Tibial nerve (tissue), 4 donors: ENCODE measurements around the gene TOMM34. TPM values are rescaled to one million over a fixed set of nuclear protein-coding genes. Genes with fewer than 3 reads are reported as not detected.

Experiments used
- DNase-seq, 2 donors: peaks; one replicate each; pipeline ENCODE4 v3.0.0-alpha.2; 2019; ENCODE audit warnings: low spot score in 2 of 2
- H3K27ac ChIP-seq, 4 donors: fragments of 200-600 bp; sonication (generic) in 3 of 4; one replicate each; pipeline ENCODE4 v1.5.1; 2017 to 2019; ENCODE audit warnings: mild to moderate bottlenecking in 1 of 4
- H3K27me3 ChIP-seq, 2 donors: fragments of 200-600 bp; sonication (generic) in 1 of 2; one replicate each; pipeline versions ENCODE4 v1.5.1 to v1.6.0; 2017 to 2019
- H3K36me3 ChIP-seq, 3 donors: fragments of 200-600 bp; sonication (generic); one replicate each; pipeline ENCODE4 v1.5.1; 2018 to 2019
- H3K4me1 ChIP-seq, 4 donors: fragments of 200-600 bp; sonication (generic) in 3 of 4; one replicate each; pipeline ENCODE4 v1.5.1; 2017 to 2019
- H3K4me3 ChIP-seq, 4 donors: fragments of 200-600 bp; sonication (generic) in 3 of 4; one replicate each; pipeline ENCODE4 v1.5.1; 2017 to 2019; ENCODE audit warnings: mild to moderate bottlenecking in 1 of 4, moderate library complexity in 1 of 4
- H3K9me3 ChIP-seq, 4 donors: fragments of 200-600 bp; sonication (generic) in 3 of 4; one replicate each; pipeline ENCODE4 v1.5.1; 2017 to 2019
- CTCF ChIP-seq, 5 experiments: fragments of 200-600 bp in 3 of 5; fragments of 450-650 bp in 2 of 5; sonication (generic) in 3 of 5; IDR thresholded peaks; one replicate each; pipeline ENCODE4 v1.5.1; 2016 to 2019; ENCODE audit warnings: antibody characterized with exemption in 5 of 5, mild to moderate bottlenecking in 3 of 5, moderate library complexity in 2 of 5
- EP300 ChIP-seq, 2 donors: sonication (generic); formaldehyde crosslinking; IDR thresholded peaks; one replicate each; pipeline ENCODE4 v1.6.1; 2017; ENCODE audit warnings: antibody characterized with exemption in 2 of 2, mild to moderate bottlenecking in 1 of 2
- POLR2A ChIP-seq, 2 donors: fragments of 450-650 bp; IDR thresholded peaks; one replicate each; pipeline ENCODE4 v1.6.1; 2017; ENCODE audit warnings: antibody characterized with exemption in 2 of 2, mild to moderate bottlenecking in 2 of 2, moderate library complexity in 2 of 2
- WGBS, 2 donors: methylation state at CpG; one replicate each; pipeline ENCODE4 v1.1.5; 2018; 5-methylcytosine and 5-hydroxymethylcytosine counted together
- total RNA-seq, 4 donors: library from RNA; depleted of rRNA; stranded (reverse); fragments of >200 nt; gene quantifications; one replicate each; pipeline ENCODE4 v1.1.0, GENCODE V29; 2016

Gene TOMM34
- total RNA-seq, 4 donors from 2014 or later: 5.9 to 18.0 (median 13.9) TPM

GRCh38 chr20:44948513-44948912 is 11.7 kb downstream of the TOMM34 start:
- WGBS, 2 donors: 87 to 88% methylated on average over 2 of the region's 2 CpGs
- TF ChIP-seq CTCF (IDR thresholded peaks at IDR 0.05): no peak
- Histone ChIP-seq H3K27me3 (no peaks in the 10 kb centered on the region), H3K9me3 (no peaks in the 10 kb centered on the region), H3K4me3 (no peak overlapping the region), H3K27ac (no peak overlapping the region), H3K36me3 (peaks cover 0 to 99% (median 11%) of the 10 kb centered on the region in 3 donors), H3K4me1 (no peaks in the 10 kb centered on the region)
- no peak for DNase-seq

- no peak for TF ChIP-seq POLR2A (IDR thresholded peaks at IDR 0.05)
- no peak for TF ChIP-seq EP300 (IDR thresholded peaks at IDR 0.05)
- no peak for TF ChIP-seq CTCF (IDR thresholded peaks at IDR 0.05)
- Histone ChIP-seq H3K4me3 (no peak overlapping the region), H3K27ac (no peak overlapping the region), H3K9me3 (no peaks in the 10 kb centered on the region), H3K4me1 (no peaks in the 10 kb centered on the region), H3K36me3 (peaks cover 0 to 99% (median 11%) of the 10 kb centered on the region in 3 donors), H3K27me3 (no peaks in the 10 kb centered on the region)
- WGBS, 2 donors: 91 to 93% methylated on average over 5 of the region's 5 CpGs
- no peak for DNase-seq
These were observed 12.1 kb downstream of the TOMM34 start for GRCh38 chr20:44948107-44948506.

GRCh38 chr20:44946271-44946852 is 13.8 kb downstream of the TOMM34 start:
- no peak overlapping the region for H3K27ac ChIP-seq

GRCh38 chr20:44945261-44945660 is 14.9 kb downstream of the TOMM34 start:
- Histone ChIP-seq H3K27ac (no peak overlapping the region), H3K27me3 (no peaks in the 10 kb centered on the region), H3K4me1 (no peaks in the 10 kb centered on the region), H3K36me3 (peaks cover 0 to 100% (median 21%) of the 10 kb centered on the region in 3 donors), H3K9me3 (no peaks in the 10 kb centered on the region), H3K4me3 (no peak overlapping the region)
- WGBS, 2 donors: 84 to 87% methylated on average over 6 of the region's 6 CpGs
- DNase-seq: no peak
- TF ChIP-seq CTCF (IDR thresholded peaks at IDR 0.05) (no peak), EP300 (IDR thresholded peaks at IDR 0.05) (no peak), POLR2A (IDR thresholded peaks at IDR 0.05) (no peak)

More at GRCh38 chr20:44946271-44946852, 13.8 kb downstream of the TOMM34 start:
- TF ChIP-seq CTCF (IDR thresholded peaks at IDR 0.05): no peak
- TF ChIP-seq POLR2A (IDR thresholded peaks at IDR 0.05): no peak
- no peak for TF ChIP-seq EP300 (IDR thresholded peaks at IDR 0.05)
- no peaks in the 10 kb centered on the region for H3K4me1 ChIP-seq
- no peak overlapping the region for H3K4me3 ChIP-seq
- H3K36me3 ChIP-seq: peaks cover 0 to 100% (median 21%) of the 10 kb centered on the region in 3 donors
- H3K9me3 ChIP-seq: no peaks in the 10 kb centered on the region
- no peaks in the 10 kb centered on the region for H3K27me3 ChIP-seq
- WGBS, 2 donors: 77 to 84% methylated on average over 2 of the region's 2 CpGs
- DNase-seq: no peak

GRCh38 chr20:44943828-44944227 is 16.4 kb downstream of the TOMM34 start:
- Histone ChIP-seq H3K4me1 (no peaks in the 10 kb centered on the region), H3K27me3 (no peaks in the 10 kb centered on the region), H3K9me3 (no peaks in the 10 kb centered on the region), H3K27ac (no peak overlapping the region), H3K36me3 (peaks cover 0 to 100% (median 21%) of the 10 kb centered on the region in 3 donors), H3K4me3 (no peak overlapping the region)
- TF ChIP-seq CTCF (IDR thresholded peaks at IDR 0.05) (no peak), EP300 (IDR thresholded peaks at IDR 0.05) (no peak), POLR2A (IDR thresholded peaks at IDR 0.05) (no peak)
- 84 to 90% methylated on average over 4 of the region's 4 CpGs for WGBS, 2 donors
- no peak for DNase-seq
